K562 (cell line): ENCODE results near the gene TMEM138. TPM values are rescaled to one million over a fixed set of nuclear protein-coding genes. Genes with fewer than 3 reads are reported as not detected.

ENCODE experiments used
- ATAC-seq: fragments of 200-7000 bp; cut with Tn5 transposase; 3 replicates; pipeline ENCODE4 v1.9.1; 2020; ENCODE audit warnings: moderate library complexity
- BruUV-seq: library from RNA; stranded (reverse); fragments of 400-500 nt; replicated peaks from 2 replicates; lab custom pipeline; 2021; lab: Mats Ljungman, UMichigan
- CTCF ChIA-PET: fragments of 300-600 bp; formaldehyde crosslinking; extraction: SDS; loops from one replicate; lab custom pipeline; 2021; ENCODE audit warnings: low intra/inter-chr PET ratio; lab: Yijun Ruan, JAX
- POLR2A ChIA-PET: fragments of 300-600, 350-650 bp; sonication (Branson Sonifier 250); formaldehyde crosslinking; extraction: SDS; loops from one replicate; lab custom pipeline; 2021; ENCODE audit warnings: antibody characterized with exemption, inconsistent platforms; lab: Yijun Ruan, JAX
- DNase-seq, 4 experiments: peaks; one replicate each; pipeline versions ENCODE4 v3.0.0 to v3.0.0-alpha.2; 2011 to 2018; ENCODE audit warnings: low spot score in 3 of 4, mixed read lengths in 3 of 4; ENCODE audit errors: extremely low read depth in 1 of 4
- FAIRE-seq: peaks from 2 replicates; lab custom pipeline; 2011; peaks lifted over from hg19 to GRCh38; lab: Jason Lieb, UNC
- H2AFZ ChIP-seq: 2 replicates; pipeline ENCODE4 v1.6.0; 2011; ENCODE audit warnings: low read depth, low read length, control low read depth, inconsistent platforms
- H3K27ac ChIP-seq: fragments of 200-600 bp; 3 replicates; pipeline ENCODE4 v1.8.0; 2011; ENCODE audit warnings: low read depth, mild to moderate bottlenecking, control low read depth, inconsistent platforms, low read length, moderate library complexity, mixed read lengths; ENCODE audit errors: extremely low read depth
- H3K27me3 ChIP-seq, 2 experiments: fragments of 300-600 bp in 1 of 2; 2 replicates in 1 of 2; 3 replicates in 1 of 2; pipeline versions ENCODE4 v1.6.0 to v1.8.0; 2011; ENCODE audit warnings: inconsistent platforms in 2 of 2, low read length in 2 of 2, mild to moderate bottlenecking in 1 of 2, mixed read lengths in 1 of 2, moderate library complexity in 1 of 2; ENCODE audit not compliant: control insufficient read depth in 2 of 2, insufficient read depth in 2 of 2
- H3K36me3 ChIP-seq: fragments of 300-600 bp; 3 replicates; pipeline ENCODE4 v1.8.0; 2011; ENCODE audit warnings: mild to moderate bottlenecking, low read length, inconsistent platforms; ENCODE audit not compliant: control insufficient read depth, insufficient read depth
- H3K4me1 ChIP-seq, 2 experiments: fragments of 200-600 bp in 1 of 2; replicated peaks in 1 of 2; 2 replicates in 1 of 2; 3 replicates in 1 of 2; pipeline versions ENCODE4 v1.5.1 to v1.8.0; 2011; ENCODE audit warnings: inconsistent platforms in 2 of 2, low read length in 2 of 2, mild to moderate bottlenecking in 1 of 2, mixed read lengths in 1 of 2, moderate library complexity in 1 of 2; ENCODE audit not compliant: control insufficient read depth in 2 of 2, insufficient read depth in 2 of 2
- H3K4me2 ChIP-seq: 2 replicates; pipeline ENCODE4 v1.6.1; 2011; ENCODE audit warnings: low read length, control low read depth, inconsistent platforms, mixed read lengths; ENCODE audit not compliant: insufficient read depth
- H3K4me3 ChIP-seq: fragments of 200-600 bp; sonication (generic), shearing (Covaris generic); 2 replicates; pipeline ENCODE4 v1.5.1; 2016; ENCODE audit warnings: control low read depth, inconsistent platforms
- H3K79me2 ChIP-seq: fragments of 200-600 bp; 3 replicates; pipeline ENCODE4 v1.8.0; 2011; ENCODE audit warnings: low read length, inconsistent platforms; ENCODE audit not compliant: control insufficient read depth, insufficient read depth
- H3K9ac ChIP-seq, 2 experiments: 2 replicates each; pipeline versions ENCODE4 v1.6.0 to v1.6.1; 2011; ENCODE audit warnings: low read depth in 2 of 2, low read length in 2 of 2, control low read depth in 1 of 2, inconsistent platforms in 1 of 2, mild to moderate bottlenecking in 1 of 2, mixed read lengths in 1 of 2; ENCODE audit not compliant: insufficient read depth in 1 of 2
- H3K9me1 ChIP-seq: one replicate; pipeline ENCODE4 v1.6.0; 2011; ENCODE audit warnings: inconsistent platforms, mild to moderate bottlenecking, low read length, moderate library complexity; ENCODE audit not compliant: control insufficient read depth, insufficient read depth
- H3K9me3 ChIP-seq: replicated peaks from 2 replicates; pipeline ENCODE4 v1.5.1; 2011; ENCODE audit warnings: low read depth, low read length, inconsistent platforms; ENCODE audit not compliant: control insufficient read depth, insufficient read depth
- H4K20me1 ChIP-seq: replicated peaks from 2 replicates; pipeline ENCODE4 v1.6.1; 2011; ENCODE audit warnings: low read length, inconsistent platforms, mixed read lengths; ENCODE audit not compliant: control insufficient read depth, insufficient read depth
- CHD1 ChIP-seq: fragments of 200-600 bp; sonication (generic); IDR thresholded peaks from one replicate; pipeline ENCODE4 v1.6.1; 2012; ENCODE audit warnings: mild to moderate bottlenecking, moderate library complexity, low read length, inconsistent platforms
- E2F6 ChIP-seq, 2 experiments: IDR thresholded peaks; 2 replicates each; pipeline ENCODE4 v1.6.1; 2011; ENCODE audit warnings: borderline replicate concordance in 1 of 2, control low read depth in 1 of 2, low read depth in 1 of 2, low read length in 1 of 2, mild to moderate bottlenecking in 1 of 2, mixed read lengths in 1 of 2, moderate library complexity in 1 of 2; ENCODE audit not compliant: insufficient read depth in 1 of 2, insufficient read length in 1 of 2, poor library complexity in 1 of 2, severe bottlenecking in 1 of 2; ENCODE audit errors: extremely low read depth in 1 of 2
- KDM5B ChIP-seq: fragments of 200-600 bp; sonication (generic); IDR thresholded peaks from 2 replicates; pipeline ENCODE4 v1.6.1; 2012; ENCODE audit warnings: low read depth, mild to moderate bottlenecking, moderate library complexity, low read length, control low read depth, inconsistent platforms; ENCODE audit not compliant: insufficient replicate concordance
- KLF13 ChIP-seq: fragments of 450-650 bp; IDR thresholded peaks from 2 replicates; pipeline ENCODE4 v1.6.1; 2016; ENCODE audit warnings: missing genetic modification characterization, low read depth, mild to moderate bottlenecking, missing compliant biosample characterization, moderate library complexity, borderline replicate concordance
- POLR2G ChIP-seq: fragments of 200-400 bp; formaldehyde crosslinking; IDR thresholded peaks from 2 replicates; pipeline ENCODE4 v1.6.1; 2017; ENCODE audit warnings: low read depth, mild to moderate bottlenecking, antibody characterized with exemption, low read length, moderate library complexity
- RBFOX2 ChIP-seq: fragments of 200-400 bp; formaldehyde crosslinking; IDR thresholded peaks from 2 replicates; pipeline ENCODE4 v1.6.1; 2017; ENCODE audit warnings: low read depth, mild to moderate bottlenecking, low read length, moderate library complexity
- ZKSCAN1 ChIP-seq: fragments of 150-350 bp; IDR thresholded peaks from 2 replicates; pipeline ENCODE4 v1.6.1; 2016; ENCODE audit warnings: low read depth, low read length
- ZNF165 ChIP-seq: fragments of 250-450 bp; sonication (Bioruptor Pico); IDR thresholded peaks from 2 replicates; pipeline ENCODE4 v1.4.0; 2020; ENCODE audit warnings: borderline replicate concordance
- WGBS: fragments of 100-300 bp; shearing (Covaris generic); methylation state at CpG from one replicate; pipeline ENCODE4 v1.1.6; 2016; ENCODE audit warnings: low coverage, mixed read lengths; ENCODE audit not compliant: insufficient coverage; ENCODE audit errors: missing lambda C conversion rate; 5-methylcytosine and 5-hydroxymethylcytosine counted together
- in situ Hi-C: fragments of 300-500 bp; cut with MboI; formaldehyde crosslinking; loops from 4 replicates; pipeline ENCODE4 v1.15.0; 2018; ENCODE audit warnings: inconsistent platforms, mixed read lengths
- intact Hi-C: fragments of 100-400 bp; cut with micrococcal nuclease; formaldehyde crosslinking; loops from 2 replicates; pipeline ENCODE4 v1.14.2; 2022
- polyA plus RNA-seq, 8 experiments: library from polyadenylated mRNA; depleted of rRNA in 4 of 8; stranded (reverse) in 5 of 8; unstranded in 3 of 8; fragments of >200 nt; fragmentation: Nextera tagmentation in 2 of 8; fragmentation: Illumina TruSeq in 1 of 8; extraction: Ambion mirVana in 2 of 8; extraction: Trizol in 1 of 8; gene quantifications; 2 replicates each; pipeline versions ENCODE4 v1.2.1 to v1.2.3, GENCODE V29; 2011 to 2014; ENCODE audit warnings: inconsistent platforms in 1 of 8, missing spikeins in 1 of 8
- total RNA-seq, 7 experiments: library from RNA; depleted of rRNA in 6 of 7; stranded (reverse); fragments of >200 nt in 6 of 7; fragmentation: Illumina TruSeq in 2 of 7; extraction: Trizol in 2 of 7; gene quantifications; 2 replicates each; pipeline versions ENCODE4 v1.2.1 to v1.2.3, GENCODE V29; 2011 to 2021; ENCODE audit warnings: low replicate concordance in 1 of 7

Gene TMEM138
- total and polyA plus RNA-seq, 9 of the 15 experiments (the other 6 are each of a cell fraction or from before 2014, with no cell fraction given) = 23.2 to 168 (median 63.1) TPM

- FAIRE-seq = no peak
- in situ Hi-C loops = loop anchor here (5.0 kb wide), 1 partner anchor 48 kb away; no protein-coding TSS in a partner anchor
- no peak overlapping the region for H3K4me2 ChIP-seq
Observed at GRCh38 chr11:61338783-61339489, 23.2 kb upstream of the TMEM138 start.

More at GRCh38 chr11:61338783-61339489, 23.2 kb upstream of the TMEM138 start:
- Histone ChIP-seq H3K79me2 (peaks cover 7% of the 10 kb centered on the region; the same call in 2 of the 3 replicates), H3K4me3 (no peak overlapping the region), H3K9ac (no peak overlapping the region), H3K36me3 (peaks cover 20% of the 10 kb centered on the region; the same call in 2 of the 3 replicates), H3K9me3 (no peaks in the 10 kb centered on the region), H3K9me1 (no peaks in the 10 kb centered on the region), H3K27me3 (no peaks in the 10 kb centered on the region), H2AFZ (no peak overlapping the region), H3K27ac (no peak overlapping the region), H4K20me1 (no peaks in the 10 kb centered on the region), H3K4me1 (peaks cover 58 to 74% of the 10 kb centered on the region in 2 experiments; a peak in 4 of 5 replicates)
- 97% methylated on average over 22 of the region's 26 CpGs for WGBS
- POLR2A ChIA-PET = interaction anchor here (1.3 to 1.5 kb wide), 2 partner anchors 28 to 46 kb away, joined by 3 to 5 read pairs; no protein-coding TSS in a partner anchor
- intact Hi-C loops = no loop called here
- CTCF ChIA-PET = interaction anchor here (8.5 kb wide), 1 partner anchor 46 kb away, joined by 135 read pairs; no protein-coding TSS in a partner anchor
- TF ChIP-seq ZKSCAN1 (peak; percentile 49; the same call in 1 of the 2 replicates), E2F6 (IDR thresholded peaks at IDR 0.05; ENCODE audit: borderline replicate concordance in 1 of 2, extremely low read depth in 1 of 2, insufficient read depth in 1 of 2, insufficient read length in 1 of 2, low read depth in 1 of 2, low read length in 1 of 2, poor library complexity in 1 of 2, severe bottlenecking in 1 of 2) (no peak), KLF13 (no peak), RBFOX2 (0 out of 2 replicates have a peak, but pooled peaks have one; percentile 28), CHD1 (no peak), KDM5B (no peak), POLR2G (0 out of 2 replicates have a peak, but pooled peaks have one; percentile 31), ZNF165 (CRISPR knock-in tag) (no peak)
- ATAC-seq (no peak), DNase-seq (no peak)
- no TSS peak for BruUV-seq
